ENCODE data around the gene LENG1.

LENG1 gene

GRCh38 chr19:54106716-54107115 lies 52.8 kb downstream of the LENG1 start:
- no peak for DNase-seq

- no peak for DNase-seq
Observed at GRCh38 chr19:54105796-54106195, 53.7 kb downstream of the LENG1 start.
